GM19468 (cell line): ENCODE measurements around the gene CD48.
A peak's percentile ranks its signal among the peaks of the same experiment; 100 is the strongest.
"Not testable (repeated sequence)": the region's sequence is repeated elsewhere in the genome, so short reads cannot be mapped to it uniquely, and the experiment has no call there.

ENCODE experiments used
- ATAC-seq: cut with Tn5 transposase; IDR thresholded peaks from one replicate; pipeline ENCODE4 v1.9.1; 2021; ENCODE audit warnings: mild to moderate bottlenecking, moderate library complexity, moderate number of reproducible peaks; ENCODE audit not compliant: unreplicated experiment; ENCODE audit errors: extremely low read depth

CD48 gene

DNA sequence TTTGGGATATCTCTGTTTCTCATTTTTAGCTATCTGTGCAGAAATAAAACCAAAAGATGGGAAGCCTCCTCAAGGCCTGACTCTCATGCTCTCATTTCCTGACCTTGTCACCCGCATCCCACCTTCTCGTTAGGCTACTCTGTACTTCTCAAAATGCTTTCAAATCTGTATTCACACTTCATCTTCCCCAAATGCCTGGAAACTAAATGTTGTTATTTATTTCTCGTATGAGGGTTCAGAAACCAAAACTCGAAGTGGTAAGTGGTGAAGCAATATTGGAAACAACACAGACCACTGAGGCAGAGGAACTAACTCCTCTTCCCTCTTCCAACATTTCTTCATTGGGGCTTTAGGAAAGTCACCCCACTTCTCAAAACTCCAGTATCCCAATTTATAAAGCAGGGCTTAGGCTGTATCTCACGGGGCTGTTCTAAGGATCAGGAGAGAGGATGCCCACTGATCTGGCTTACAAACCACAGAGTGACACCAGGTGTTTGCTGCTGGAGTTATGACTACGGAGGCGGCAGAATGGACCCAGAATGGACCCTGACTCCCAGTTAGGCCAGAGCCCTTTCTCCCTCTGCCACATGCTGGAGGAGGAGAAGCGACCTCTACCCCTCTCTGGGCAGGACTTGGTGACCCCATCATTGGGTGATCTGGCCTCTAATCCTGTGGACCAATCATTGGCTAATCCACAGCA, 31.0 kb upstream of the CD48 start:
- ATAC-seq: no peak

- no peak for ATAC-seq
Measured at GRCh38 chr1:160741612-160742348, 30.2 kb upstream of the CD48 start.

GRCh38 chr1:160741092-160741501, 29.5 kb upstream of the CD48 start:
- ATAC-seq: no peak

GRCh38 chr1:160740133-160740688, 28.6 kb upstream of the CD48 start:
- no peak for ATAC-seq

DNA sequence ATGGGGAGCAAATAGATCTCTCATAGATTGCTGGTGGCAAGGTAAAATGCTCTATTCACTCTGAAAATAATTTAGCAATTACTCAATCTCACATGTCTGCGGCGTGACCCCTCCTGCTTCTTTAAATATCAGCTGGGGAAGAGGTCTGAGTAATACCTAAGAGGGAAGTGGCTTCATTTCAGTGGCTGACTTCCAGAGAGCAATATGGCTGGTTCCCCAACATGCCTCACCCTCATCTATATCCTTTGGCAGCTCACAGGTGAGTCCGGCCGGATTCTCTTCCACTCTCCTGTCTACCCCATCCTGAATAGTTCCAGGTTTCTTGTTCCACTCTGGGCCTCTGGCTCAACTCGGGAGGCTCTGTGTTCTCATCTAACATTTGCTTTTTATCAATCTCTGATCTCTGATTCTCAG, 27.5 kb upstream of the CD48 start, which contains the start of gene SLAMF7:
Gene SLAMF7 (plus strand): TSS at position 150 of the 414 bp plus-strand sequence. CDS start 55 bp downstream, at position 205.
- peak; percentile 29 for ATAC-seq

DNA sequence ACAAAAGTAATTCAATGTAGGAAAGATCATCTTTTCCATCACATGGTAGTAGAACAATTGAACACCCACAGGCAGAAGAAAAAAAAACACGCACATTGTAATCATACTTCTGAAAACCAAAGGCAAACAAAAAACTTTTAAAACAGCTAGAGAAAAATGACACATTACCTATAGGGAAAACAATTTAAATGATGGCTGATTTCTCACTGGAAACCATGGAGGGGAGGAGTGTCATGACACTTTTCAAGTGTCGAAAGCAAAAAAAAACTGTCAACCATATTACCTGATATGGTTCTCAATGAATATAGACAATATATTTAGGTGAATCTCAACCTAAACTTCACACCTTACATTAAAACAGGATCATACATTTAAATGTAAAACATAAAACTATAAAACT, 26.6 kb upstream of the CD48 start:
- ATAC-seq: no peak

DNA sequence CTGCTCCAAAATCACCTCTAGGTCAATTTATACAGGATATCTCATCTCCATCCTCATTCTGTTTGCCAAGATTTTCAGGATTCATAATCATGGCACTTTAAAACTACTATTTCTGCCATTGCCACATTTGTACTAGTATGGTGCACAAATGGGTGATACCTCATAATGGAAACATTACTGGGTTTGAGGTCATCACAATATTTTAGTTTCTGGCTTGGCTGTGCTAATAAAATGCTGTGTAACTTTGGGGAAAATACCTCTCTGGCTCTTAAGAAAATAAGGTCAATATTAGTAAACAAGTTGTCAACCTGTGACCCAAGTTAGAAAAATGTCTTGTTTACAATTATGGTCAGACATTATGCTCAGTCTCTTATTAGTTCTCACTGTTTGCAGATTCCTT, 22.7 kb upstream of the CD48 start:
- ATAC-seq: no peak

- ATAC-seq: no peak
Measured at GRCh38 chr1:160733898-160734297, 22.3 kb upstream of the CD48 start.

DNA sequence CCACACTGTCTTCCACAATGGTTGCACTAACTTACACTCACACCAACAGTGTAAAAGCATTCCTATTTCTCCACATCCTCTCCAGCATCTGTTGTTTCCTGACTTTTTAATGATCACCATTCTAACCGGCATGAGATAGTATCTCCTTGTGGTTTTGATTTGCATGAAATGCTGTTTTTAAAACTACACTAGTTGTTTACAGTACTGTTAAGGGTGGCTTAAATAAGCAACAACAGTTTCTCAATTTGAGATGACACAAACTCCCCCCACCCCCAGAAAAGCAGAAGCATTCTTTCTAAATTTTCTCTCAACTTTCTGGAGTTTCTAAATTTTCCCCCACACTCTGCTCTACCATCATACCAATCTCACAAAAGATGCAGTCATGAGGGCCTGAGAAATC, 20.4 kb upstream of the CD48 start:
- no peak for ATAC-seq

GRCh38 chr1:160731564-160731963, 19.9 kb upstream of the CD48 start:
- not testable (repeated sequence) for ATAC-seq

DNA sequence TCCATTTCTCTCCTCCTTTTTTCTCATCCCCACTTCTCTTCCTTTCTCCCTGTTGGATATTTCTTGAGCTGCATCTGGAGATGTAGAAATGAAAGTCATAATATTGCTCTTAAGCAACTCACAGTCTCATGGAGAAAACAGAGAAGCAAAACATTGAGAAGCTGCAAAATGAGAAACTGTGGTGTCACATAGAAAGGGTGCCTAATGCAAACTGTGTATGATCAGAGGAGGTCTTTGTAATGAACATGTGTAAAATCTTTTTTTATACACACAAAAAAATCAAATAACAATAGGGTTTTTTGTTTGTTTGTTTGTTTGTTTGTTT, 15.7 kb upstream of the CD48 start:
- ATAC-seq: no peak

GRCh38 chr1:160726498-160727315, 15.1 kb upstream of the CD48 start:
- ATAC-seq: no peak

GRCh38 chr1:160726114-160726497, 14.5 kb upstream of the CD48 start:
- ATAC-seq: no peak

GRCh38 chr1:160724465-160725242, 13.0 kb upstream of the CD48 start:
- ATAC-seq: no peak

DNA sequence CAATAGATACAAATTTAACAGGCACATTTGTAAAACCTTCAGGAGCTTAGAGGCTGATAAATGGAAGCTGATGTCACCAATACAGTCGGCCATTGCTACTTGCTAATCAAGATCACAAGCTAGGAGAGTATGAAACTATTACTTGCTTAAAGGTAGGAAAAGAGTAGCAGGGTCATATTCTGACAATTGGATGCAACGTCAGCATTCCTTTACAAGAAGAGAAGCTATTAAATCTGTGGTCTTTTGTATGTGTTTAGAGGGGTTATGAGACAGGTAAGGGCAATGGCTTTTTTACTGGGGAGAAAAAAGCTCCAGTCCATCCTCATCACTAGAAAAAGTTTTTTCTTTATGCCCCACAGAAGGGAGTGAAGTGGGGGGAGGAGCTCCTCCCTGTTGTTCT, 11.7 kb upstream of the CD48 start:
- no peak for ATAC-seq

GRCh38 chr1:160722726-160723125, 11.1 kb upstream of the CD48 start:
- no peak for ATAC-seq

DNA sequence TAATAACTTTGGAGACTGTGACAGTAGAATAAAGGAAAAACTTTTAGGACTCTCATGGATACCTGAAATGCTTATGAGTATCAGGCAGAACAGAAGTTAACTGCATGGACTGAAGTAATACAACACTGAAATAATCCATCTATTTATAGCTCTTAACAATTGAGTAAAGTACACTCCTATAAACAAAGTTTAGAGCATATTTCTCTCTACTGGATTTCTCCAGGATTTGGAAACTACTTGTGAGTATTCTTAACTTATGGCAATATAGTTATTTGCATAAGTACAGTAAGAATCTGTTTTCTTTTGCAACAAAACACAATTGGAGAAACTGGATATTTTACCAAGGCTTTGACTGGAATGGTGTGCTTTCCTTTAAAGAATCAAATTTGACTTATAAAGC, 9.9 kb upstream of the CD48 start:
- ATAC-seq: no peak

DNA sequence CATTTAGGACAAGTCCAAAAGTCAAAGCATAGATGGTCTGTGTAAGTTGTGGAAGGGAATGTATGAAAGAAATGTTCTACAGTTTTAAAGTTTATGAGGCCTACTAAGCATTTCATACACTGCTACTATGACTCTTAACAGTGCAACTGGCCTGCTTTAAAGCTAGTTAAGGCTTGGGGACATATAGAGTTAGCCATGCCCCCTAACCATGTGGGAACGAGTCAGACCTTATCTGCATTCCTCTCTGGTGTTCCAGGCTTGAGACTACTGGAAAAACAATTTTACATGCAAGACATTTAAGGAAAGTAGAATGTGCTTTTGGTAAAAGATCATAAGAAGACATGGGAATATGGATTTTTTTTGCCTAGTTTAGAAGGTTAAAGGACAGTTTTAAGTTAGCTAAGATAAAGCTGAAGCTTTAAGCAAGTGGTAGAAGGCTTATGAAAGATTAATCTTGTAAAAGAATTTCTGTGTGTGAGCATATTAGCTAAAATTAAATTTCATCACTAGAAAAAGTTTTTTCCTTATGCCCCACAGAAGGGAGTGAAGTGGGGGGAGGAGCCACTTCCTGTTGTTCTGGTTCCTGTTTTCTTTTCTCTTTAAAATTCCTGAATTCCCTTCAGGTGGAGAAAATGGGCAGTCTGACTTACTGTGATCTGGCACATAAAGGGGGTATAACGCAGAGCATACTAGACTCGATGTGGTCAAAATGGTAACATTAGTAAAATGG, 8.9 kb upstream of the CD48 start:
- no peak for ATAC-seq

DNA sequence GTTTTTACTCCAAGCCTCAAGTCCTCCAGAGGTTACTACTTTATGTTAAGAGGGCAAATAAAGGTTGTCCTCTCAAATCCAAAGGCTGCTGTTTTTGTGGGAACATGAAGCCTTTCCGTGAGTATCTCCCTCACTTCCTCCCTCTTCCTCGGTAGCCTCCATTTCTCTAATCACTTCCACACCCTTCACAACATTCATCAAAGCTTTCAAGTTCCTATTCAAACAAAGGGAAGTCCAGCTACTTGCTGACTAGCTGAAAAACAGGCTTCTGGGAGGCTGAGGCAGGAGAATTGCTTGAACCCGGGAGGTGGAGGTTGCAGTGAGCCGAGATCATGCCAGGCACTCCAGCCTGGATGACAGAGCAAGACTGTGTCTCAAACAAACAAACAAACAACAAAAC, 6.6 kb upstream of the CD48 start:
- ATAC-seq: no peak
